ENCODE measurements around the gene DKKL1. TPM values are rescaled to one million over a fixed set of nuclear protein-coding genes. Genes with fewer than 3 reads are reported as not detected.
"Not testable (repeated sequence)": the region's sequence is repeated elsewhere in the genome, so short reads cannot be mapped to it uniquely, and the experiment has no call there.

DKKL1 gene
- polyA plus RNA-seq, 2 of the 4 experiments (the other 2 are of a cell fraction), result 0.37 to 0.53 TPM

DNA sequence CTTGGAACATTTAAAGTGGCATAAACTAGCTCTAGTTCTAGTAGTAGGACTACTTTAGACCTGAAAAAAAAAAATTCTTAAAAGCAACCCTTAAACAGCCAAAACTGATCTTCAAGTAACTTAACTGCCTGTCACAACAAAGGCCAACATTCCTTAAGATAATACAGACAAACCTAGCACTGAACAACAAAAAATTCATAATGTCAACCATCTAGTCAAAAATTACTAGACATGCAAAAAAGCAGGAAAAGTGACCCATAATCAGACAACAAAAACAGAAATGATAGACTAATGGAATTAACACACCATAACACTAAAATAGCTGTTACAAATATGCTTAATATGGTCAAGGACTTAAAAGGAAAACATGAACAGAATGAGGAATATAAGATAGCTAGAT, 45.4 kb upstream of the DKKL1 start:
- POLR2A ChIA-PET, result no interaction called here
- FAIRE-seq (no peak), ATAC-seq (no peak), DNase-seq (ENCODE audit: low read depth in 1 of 2, low spot score in 1 of 2) (no peak)
- H3K4me3 ChIP-seq, result no peak overlapping the region
- H3K9me3 ChIP-seq, result peaks cover 16% of the 10 kb centered on the region; the same call in 2 of the 3 replicates
- no peaks in the 10 kb centered on the region for H3K4me1 ChIP-seq
- CTCF ChIA-PET, result interaction anchor here (0.6 to 3.4 kb wide), 10 partner anchors 9 to 642 kb away, joined by 3 to 22 read pairs (median 4); partner anchors contain the start of gene CD37
- no peak overlapping the region for H3K4me2 ChIP-seq
- TF ChIP-seq SREBF2 (IDR thresholded peaks at IDR 0.05), result no peak
- no peak for TF ChIP-seq CHD4 (IDR thresholded peaks at IDR 0.05; ENCODE audit: borderline replicate concordance)
- no peak for TF ChIP-seq POLR2A (IDR thresholded peaks at IDR 0.05; ENCODE audit: low read length)
- no peak for TF ChIP-seq HOXB13 (CRISPR knock-in tag; IDR thresholded peaks at IDR 0.05; ENCODE audit: low read depth)
- H3K27ac ChIP-seq, result no peak overlapping the region

DNA sequence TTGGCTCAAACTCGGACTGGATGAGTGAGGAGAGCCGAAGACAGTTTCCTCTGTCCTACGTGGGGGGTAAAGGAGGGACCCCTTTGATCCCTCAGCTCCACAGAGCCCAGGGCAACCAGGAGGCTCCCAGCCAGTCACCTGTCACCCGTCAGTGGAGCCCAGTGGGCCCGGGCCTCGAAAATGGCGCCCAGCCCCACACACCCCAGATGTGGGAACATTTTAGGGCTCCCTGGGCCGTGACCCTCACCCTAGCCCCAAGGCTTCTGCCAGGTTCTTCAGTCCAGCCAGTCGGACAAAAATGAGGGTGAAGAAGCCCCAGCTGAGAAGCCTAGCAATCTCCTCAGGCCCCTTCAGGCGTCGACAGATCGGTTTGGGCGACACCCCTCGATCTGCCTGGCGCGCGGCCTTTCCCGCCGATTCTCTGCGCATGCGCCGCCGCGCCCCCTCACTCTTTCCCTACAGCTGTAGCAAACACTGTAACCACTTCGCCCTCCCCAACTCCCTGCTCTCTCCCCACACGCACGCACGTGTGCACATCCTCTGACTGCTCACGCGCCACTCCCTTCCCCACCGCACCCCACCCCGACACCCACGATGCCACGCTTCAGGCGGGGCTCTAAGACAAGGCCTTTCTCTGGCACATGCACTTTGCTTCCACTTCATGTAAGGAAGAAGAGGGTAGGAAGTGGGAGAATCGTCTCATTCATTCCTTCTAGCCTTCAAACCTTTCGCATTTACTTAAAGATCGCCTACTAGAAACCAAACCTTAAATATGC, 38.7 kb upstream of the DKKL1 start, which contains the start of gene SLC6A16:
Gene SLC6A16, minus strand, starts transcription at position 391 of the 776 bp plus-strand sequence. CDS start 13,844 bp downstream, outside the sequence.
- WGBS (ENCODE audit: missing lambda C conversion rate), result 95% methylated on average over 38 of the region's 38 CpGs
- CTCF ChIA-PET, result interaction anchor here (0.6 to 4.2 kb wide), 12 partner anchors 10 to 227 kb away, joined by 3 to 25 read pairs (median 3); no protein-coding TSS in a partner anchor
- Histone ChIP-seq H3K4me1 (no peaks in the 10 kb centered on the region), H3K4me2 (no peak within 1 kb of the TSS), H3K4me3 (no peak within 1 kb of the TSS), H3K9me3 (peaks cover 10% of the 10 kb centered on the region; the same call in 1 of the 3 replicates), H3K27ac (no peak within 1 kb of the TSS)
- TF ChIP-seq PHF8 (IDR thresholded peaks at IDR 0.05; ENCODE audit: borderline replicate concordance, low read depth) (no peak), MAFK (IDR thresholded peaks at IDR 0.05; ENCODE audit: partially characterized antibody) (no peak), NR3C1 (IDR thresholded peaks at IDR 0.05) (no peak), RFX5 (IDR thresholded peaks at IDR 0.05) (no peak), POLR2A (IDR thresholded peaks at IDR 0.05; ENCODE audit: low read length) (no peak), CBX8 (IDR thresholded peaks at IDR 0.05) (no peak), CHD2 (IDR thresholded peaks at IDR 0.05; ENCODE audit: low read length, partially characterized antibody) (no peak), NPAS2 (CRISPR knock-in tag; IDR thresholded peaks at IDR 0.05; ENCODE audit: borderline replicate concordance) (no peak), SMC3 (IDR thresholded peaks at IDR 0.05) (no peak), EP300 (IDR thresholded peaks at IDR 0.05) (no peak), CBX2 (IDR thresholded peaks at IDR 0.05; ENCODE audit: borderline replicate concordance, low read depth) (no peak), CEBPB (IDR thresholded peaks at IDR 0.05) (no peak), POLR2AphosphoS2 (conservative IDR thresholded peaks at IDR 0.05; ENCODE audit: low read length) (no peak), KDM5A (IDR thresholded peaks at IDR 0.05) (no peak), FOSB (CRISPR knock-in tag; IDR thresholded peaks at IDR 0.05) (no peak), KDM1A (IDR thresholded peaks at IDR 0.05; ENCODE audit: low read depth) (no peak), EHF (CRISPR knock-in tag; IDR thresholded peaks at IDR 0.05) (no peak)
- TF ChIP-seq, protein P1, sequence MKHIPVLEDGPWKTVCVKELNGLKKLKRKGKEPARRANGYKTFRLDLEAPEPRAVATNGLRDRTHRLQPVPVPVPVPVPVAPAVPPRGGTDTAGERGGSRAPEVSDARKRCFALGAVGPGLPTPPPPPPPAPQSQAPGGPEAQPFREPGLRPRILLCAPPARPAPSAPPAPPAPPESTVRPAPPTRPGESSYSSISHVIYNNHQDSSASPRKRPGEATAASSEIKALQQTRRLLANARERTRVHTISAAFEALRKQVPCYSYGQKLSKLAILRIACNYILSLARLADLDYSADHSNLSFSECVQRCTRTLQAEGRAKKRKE (CRISPR knock-in tag; IDR thresholded peaks at IDR 0.05; ENCODE audit: low read depth), result no peak
- TF ChIP-seq, protein P2, sequence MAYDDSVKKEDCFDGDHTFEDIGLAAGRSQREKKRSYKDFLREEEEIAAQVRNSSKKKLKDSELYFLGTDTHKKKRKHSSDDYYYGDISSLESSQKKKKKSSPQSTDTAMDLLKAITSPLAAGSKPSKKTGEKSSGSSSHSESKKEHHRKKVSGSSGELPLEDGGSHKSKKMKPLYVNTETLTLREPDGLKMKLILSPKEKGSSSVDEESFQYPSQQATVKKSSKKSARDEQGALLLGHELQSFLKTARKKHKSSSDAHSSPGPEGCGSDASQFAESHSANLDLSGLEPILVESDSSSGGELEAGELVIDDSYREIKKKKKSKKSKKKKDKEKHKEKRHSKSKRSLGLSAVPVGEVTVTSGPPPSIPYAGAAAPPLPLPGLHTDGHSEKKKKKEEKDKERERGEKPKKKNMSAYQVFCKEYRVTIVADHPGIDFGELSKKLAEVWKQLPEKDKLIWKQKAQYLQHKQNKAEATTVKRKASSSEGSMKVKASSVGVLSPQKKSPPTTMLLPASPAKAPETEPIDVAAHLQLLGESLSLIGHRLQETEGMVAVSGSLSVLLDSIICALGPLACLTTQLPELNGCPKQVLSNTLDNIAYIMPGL (CRISPR knock-in tag; IDR thresholded peaks at IDR 0.05; ENCODE audit: borderline replicate concordance), result no peak
- TF ChIP-seq, protein P3, sequence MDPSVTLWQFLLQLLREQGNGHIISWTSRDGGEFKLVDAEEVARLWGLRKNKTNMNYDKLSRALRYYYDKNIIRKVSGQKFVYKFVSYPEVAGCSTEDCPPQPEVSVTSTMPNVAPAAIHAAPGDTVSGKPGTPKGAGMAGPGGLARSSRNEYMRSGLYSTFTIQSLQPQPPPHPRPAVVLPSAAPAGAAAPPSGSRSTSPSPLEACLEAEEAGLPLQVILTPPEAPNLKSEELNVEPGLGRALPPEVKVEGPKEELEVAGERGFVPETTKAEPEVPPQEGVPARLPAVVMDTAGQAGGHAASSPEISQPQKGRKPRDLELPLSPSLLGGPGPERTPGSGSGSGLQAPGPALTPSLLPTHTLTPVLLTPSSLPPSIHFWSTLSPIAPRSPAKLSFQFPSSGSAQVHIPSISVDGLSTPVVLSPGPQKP (IDR thresholded peaks at IDR 0.05; ENCODE audit: low read depth, low read length), result no peak
- DNase-seq (ENCODE audit: low read depth in 1 of 2, low spot score in 1 of 2), result no peak
- FAIRE-seq, result no peak
- no peak for ATAC-seq
- POLR2A ChIA-PET, result no interaction called here

DNA sequence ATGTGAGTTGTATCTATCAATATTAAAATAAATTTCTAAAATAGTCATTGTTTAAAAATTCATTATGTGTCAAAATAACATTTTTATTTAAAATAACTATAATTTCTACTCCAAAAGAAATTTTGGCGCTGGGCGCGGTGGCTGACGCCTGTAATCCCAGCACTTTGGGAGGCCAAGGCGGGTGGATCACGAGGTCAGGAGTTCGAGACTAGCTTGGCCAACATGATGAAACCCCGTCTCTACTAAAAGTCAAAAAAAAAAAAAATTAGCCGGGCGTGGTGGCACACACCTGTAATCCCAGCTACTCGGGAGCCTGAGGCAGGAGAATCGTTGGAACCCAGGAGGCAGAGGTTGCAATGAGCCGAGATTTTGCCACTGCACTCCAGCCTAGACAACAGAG, 37.9 kb upstream of the DKKL1 start:
- POLR2A ChIA-PET; H3K4me1 ChIP-seq; H3K9me3 ChIP-seq; H3K27ac ChIP-seq; H3K4me2 ChIP-seq; FAIRE-seq; DNase-seq (ENCODE audit: low read depth in 1 of 2, low spot score in 1 of 2); ATAC-seq; H3K4me3 ChIP-seq: not testable (repeated sequence)
- 91% methylated on average over 13 of the region's 13 CpGs for WGBS (ENCODE audit: missing lambda C conversion rate)
- CTCF ChIA-PET, result interaction anchor here (0.6 to 3.4 kb wide), 10 partner anchors 11 to 541 kb away, joined by 3 to 16 read pairs (median 3); no protein-coding TSS in a partner anchor

Measured in A549 (cell line).